HepG2 (cell line): ENCODE data around the gene CARD8. TPM values are rescaled to one million over a fixed set of nuclear protein-coding genes. Genes with fewer than 3 reads are reported as not detected.

Source experiments
- CHD4 ChIP-seq: fragments of 200-600 bp; sonication (generic); IDR thresholded peaks from 2 replicates; pipeline ENCODE4 v1.7.0; 2017; ENCODE audit warnings: mild to moderate bottlenecking, low read length, borderline replicate concordance
- E2F1 ChIP-seq: sonication (generic); formaldehyde crosslinking; IDR thresholded peaks from 2 replicates; pipeline ENCODE4 v1.5.0; 2020; ENCODE audit warnings: missing genetic modification reagents
- FOXK1 ChIP-seq: sonication (generic); formaldehyde crosslinking; IDR thresholded peaks from 2 replicates; pipeline ENCODE4 v1.4.0; 2020; ENCODE audit warnings: low read depth, missing genetic modification reagents, borderline replicate concordance
- LCORL ChIP-seq, 2 experiments: fragments of 450-650 bp in 1 of 2; sonication (generic) in 1 of 2; formaldehyde crosslinking in 1 of 2; IDR thresholded peaks; 2 replicates each; pipeline versions ENCODE4 v1.5.0 to v1.6.1; 2017 to 2020; ENCODE audit warnings: antibody characterized with exemption in 1 of 2, missing genetic modification reagents in 1 of 2
- PTBP1 ChIP-seq: fragments of 200-400 bp; formaldehyde crosslinking; IDR thresholded peaks from 2 replicates; pipeline ENCODE4 v1.6.1; 2018; ENCODE audit warnings: low read length, low read depth; ENCODE audit not compliant: poor library complexity, severe bottlenecking
- SNAPC2 ChIP-seq: sonication (generic); formaldehyde crosslinking; IDR thresholded peaks from 2 replicates; pipeline ENCODE4 v1.8.1; 2022; ENCODE audit warnings: mild to moderate bottlenecking, missing genetic modification reagents
- YEATS2 ChIP-seq: sonication (generic); formaldehyde crosslinking; IDR thresholded peaks from 2 replicates; pipeline ENCODE4 v1.4.0; 2020; ENCODE audit warnings: missing genetic modification reagents, borderline replicate concordance
- ZNF280D ChIP-seq: sonication (generic); formaldehyde crosslinking; IDR thresholded peaks from 2 replicates; pipeline ENCODE4 v1.5.1; 2020; ENCODE audit warnings: mild to moderate bottlenecking, missing genetic modification reagents
- ZNF576 ChIP-seq: sonication (generic); formaldehyde crosslinking; IDR thresholded peaks from 2 replicates; pipeline ENCODE4 v1.4.0; 2020; ENCODE audit warnings: mild to moderate bottlenecking, missing genetic modification reagents
- polyA plus RNA-seq, 8 experiments: library from polyadenylated mRNA; depleted of rRNA in 3 of 8; stranded (reverse) in 7 of 8; unstranded in 1 of 8; fragments of >200 nt; fragmentation: Illumina TruSeq in 4 of 8; extraction: Trizol in 4 of 8; gene quantifications; 2 replicates each; pipeline versions ENCODE4 v1.2.1 to v1.2.3, GENCODE V29; 2011 to 2016; ENCODE audit warnings: low read depth in 4 of 8, missing spikeins in 1 of 8, mixed read lengths in 1 of 8; ENCODE audit not compliant: insufficient read depth in 1 of 8
- total RNA-seq, 5 experiments: library from RNA; depleted of rRNA; stranded (reverse); fragments of >200 nt; fragmentation: Illumina TruSeq; extraction: Trizol; gene quantifications; 2 replicates each; pipeline ENCODE4 v1.2.3, GENCODE V29; 2016; ENCODE audit warnings: low read depth in 1 of 5
- TF ChIP-seq, protein P1 (sequence below): sonication (generic); formaldehyde crosslinking; IDR thresholded peaks from 2 replicates; pipeline ENCODE4 v1.4.0; 2020; ENCODE audit warnings: missing genetic modification reagents, borderline replicate concordance
- TF ChIP-seq, protein P2 (sequence below): sonication (generic); formaldehyde crosslinking; IDR thresholded peaks from 2 replicates; pipeline ENCODE4 v1.4.0; 2020; ENCODE audit warnings: missing genetic modification reagents, borderline replicate concordance

The CARD8 gene
- total and polyA plus RNA-seq, 2 of the 13 experiments (the other 11 are each of a cell fraction or from before 2014, with no cell fraction given), result 15.0 to 19.2 TPM

DNA sequence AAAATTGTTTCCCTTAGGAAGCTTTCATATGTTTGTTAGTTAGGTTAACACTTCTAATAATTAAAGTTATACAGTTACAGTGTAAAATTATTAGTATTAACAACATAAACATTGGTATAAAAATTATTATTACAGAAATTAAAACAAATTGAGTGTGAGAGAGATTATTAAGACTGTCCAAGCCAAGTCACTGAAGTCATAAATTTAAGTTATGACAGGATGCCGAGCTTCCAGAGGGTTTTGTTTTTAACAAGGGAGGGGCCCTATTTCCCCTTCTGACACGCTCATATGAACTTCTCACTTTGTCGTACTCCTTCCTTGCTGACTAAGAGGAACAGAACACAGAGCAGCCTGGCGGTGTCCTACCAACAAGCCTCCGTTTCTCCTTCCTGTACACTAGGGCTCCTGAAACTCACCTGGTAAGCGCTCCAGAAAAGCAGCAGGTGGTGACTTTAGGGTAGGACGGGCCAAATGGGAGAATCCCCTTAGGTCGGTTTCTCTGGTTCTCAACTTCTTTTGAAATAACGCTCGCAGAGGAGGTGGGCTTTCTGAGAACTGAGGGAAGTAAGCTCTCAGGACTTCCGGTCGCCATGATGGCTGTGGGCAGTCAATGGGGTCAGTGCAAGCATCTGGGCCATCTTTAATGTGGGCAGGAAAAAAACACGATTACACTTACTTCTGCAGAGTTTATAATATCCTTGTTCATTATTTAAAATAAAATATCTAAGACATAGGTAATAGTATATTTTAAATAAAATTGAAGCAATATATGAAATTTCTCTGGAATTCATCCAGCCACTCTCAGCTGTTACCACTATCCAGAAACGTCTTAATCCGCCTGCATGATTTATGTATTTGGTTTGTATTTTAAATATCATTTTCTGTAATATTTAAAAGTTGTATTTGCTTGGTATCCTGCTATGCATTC, at the start of gene CARD8 (continued):
- TF ChIP-seq, protein P1, sequence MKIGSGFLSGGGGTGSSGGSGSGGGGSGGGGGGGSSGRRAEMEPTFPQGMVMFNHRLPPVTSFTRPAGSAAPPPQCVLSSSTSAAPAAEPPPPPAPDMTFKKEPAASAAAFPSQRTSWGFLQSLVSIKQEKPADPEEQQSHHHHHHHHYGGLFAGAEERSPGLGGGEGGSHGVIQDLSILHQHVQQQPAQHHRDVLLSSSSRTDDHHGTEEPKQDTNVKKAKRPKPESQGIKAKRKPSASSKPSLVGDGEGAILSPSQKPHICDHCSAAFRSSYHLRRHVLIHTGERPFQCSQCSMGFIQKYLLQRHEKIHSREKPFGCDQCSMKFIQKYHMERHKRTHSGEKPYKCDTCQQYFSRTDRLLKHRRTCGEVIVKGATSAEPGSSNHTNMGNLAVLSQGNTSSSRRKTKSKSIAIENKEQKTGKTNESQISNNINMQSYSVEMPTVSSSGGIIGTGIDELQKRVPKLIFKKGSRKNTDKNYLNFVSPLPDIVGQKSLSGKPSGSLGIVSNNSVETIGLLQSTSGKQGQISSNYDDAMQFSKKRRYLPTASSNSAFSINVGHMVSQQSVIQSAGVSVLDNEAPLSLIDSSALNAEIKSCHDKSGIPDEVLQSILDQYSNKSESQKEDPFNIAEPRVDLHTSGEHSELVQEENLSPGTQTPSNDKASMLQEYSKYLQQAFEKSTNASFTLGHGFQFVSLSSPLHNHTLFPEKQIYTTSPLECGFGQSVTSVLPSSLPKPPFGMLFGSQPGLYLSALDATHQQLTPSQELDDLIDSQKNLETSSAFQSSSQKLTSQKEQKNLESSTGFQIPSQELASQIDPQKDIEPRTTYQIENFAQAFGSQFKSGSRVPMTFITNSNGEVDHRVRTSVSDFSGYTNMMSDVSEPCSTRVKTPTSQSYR (CRISPR knock-in tag), result no peak
- TF ChIP-seq FOXK1 (CRISPR knock-in tag) (0 out of 2 replicates have a peak, but pooled peaks have one; percentile 51), YEATS2 (CRISPR knock-in tag) (peak; percentile 57; the same call in 1 of the 2 replicates), ZNF576 (CRISPR knock-in tag) (no peak), CHD4 (no peak), ZNF280D (no peak), PTBP1 (no peak), SNAPC2 (CRISPR knock-in tag) (no peak), E2F1 (CRISPR knock-in tag) (no peak), LCORL (IDR thresholded peaks at IDR 0.05) (no peak), LCORL (CRISPR knock-in tag; IDR thresholded peaks at IDR 0.05) (no peak)
- TF ChIP-seq, protein P2, sequence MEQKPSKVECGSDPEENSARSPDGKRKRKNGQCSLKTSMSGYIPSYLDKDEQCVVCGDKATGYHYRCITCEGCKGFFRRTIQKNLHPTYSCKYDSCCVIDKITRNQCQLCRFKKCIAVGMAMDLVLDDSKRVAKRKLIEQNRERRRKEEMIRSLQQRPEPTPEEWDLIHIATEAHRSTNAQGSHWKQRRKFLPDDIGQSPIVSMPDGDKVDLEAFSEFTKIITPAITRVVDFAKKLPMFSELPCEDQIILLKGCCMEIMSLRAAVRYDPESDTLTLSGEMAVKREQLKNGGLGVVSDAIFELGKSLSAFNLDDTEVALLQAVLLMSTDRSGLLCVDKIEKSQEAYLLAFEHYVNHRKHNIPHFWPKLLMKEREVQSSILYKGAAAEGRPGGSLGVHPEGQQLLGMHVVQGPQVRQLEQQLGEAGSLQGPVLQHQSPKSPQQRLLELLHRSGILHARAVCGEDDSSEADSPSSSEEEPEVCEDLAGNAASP (CRISPR knock-in tag), result no peak
